RWPE1 (cell line): Measurements from ENCODE around the gene NEU4.
"Not testable (repeated sequence)": the region's sequence is repeated elsewhere in the genome, so short reads cannot be mapped to it uniquely, and the experiment has no call there.

ENCODE experiments used
- CTCF ChIA-PET: fragments of 350-600 bp; sonication (Branson Sonifier 250); formaldehyde crosslinking; extraction: SDS; loops from one replicate; lab custom pipeline; 2021; lab: Yijun Ruan, JAX
- POLR2A ChIA-PET: fragments of 400-600 bp; formaldehyde crosslinking; extraction: SDS; loops from one replicate; lab custom pipeline; 2020; ENCODE audit warnings: antibody characterized with exemption; ENCODE audit not compliant: low non-redundant PET; lab: Yijun Ruan, JAX
- DNase-seq: peaks from one replicate; pipeline ENCODE4 v3.0.0; 2012; ENCODE audit warnings: low spot score
- H3K27ac ChIP-seq: fragments of 450-650 bp; 2 replicates; pipeline ENCODE4 v1.5.1; 2017
- TF ChIP-seq, protein P1 (sequence below): fragments of 450-650 bp; conservative IDR thresholded peaks from 2 replicates; pipeline ENCODE4 v1.5.1; 2017; ENCODE audit warnings: low read depth, mild to moderate bottlenecking

Gene NEU4

GRCh38 chr2:241796610-241797138 is 12.3 kb upstream of the NEU4 start:
- H3K27ac ChIP-seq: no peak overlapping the region
- POLR2A ChIA-PET: no interaction called here
- CTCF ChIA-PET: no interaction called here
- no peak for DNase-seq
- TF ChIP-seq, protein P1, sequence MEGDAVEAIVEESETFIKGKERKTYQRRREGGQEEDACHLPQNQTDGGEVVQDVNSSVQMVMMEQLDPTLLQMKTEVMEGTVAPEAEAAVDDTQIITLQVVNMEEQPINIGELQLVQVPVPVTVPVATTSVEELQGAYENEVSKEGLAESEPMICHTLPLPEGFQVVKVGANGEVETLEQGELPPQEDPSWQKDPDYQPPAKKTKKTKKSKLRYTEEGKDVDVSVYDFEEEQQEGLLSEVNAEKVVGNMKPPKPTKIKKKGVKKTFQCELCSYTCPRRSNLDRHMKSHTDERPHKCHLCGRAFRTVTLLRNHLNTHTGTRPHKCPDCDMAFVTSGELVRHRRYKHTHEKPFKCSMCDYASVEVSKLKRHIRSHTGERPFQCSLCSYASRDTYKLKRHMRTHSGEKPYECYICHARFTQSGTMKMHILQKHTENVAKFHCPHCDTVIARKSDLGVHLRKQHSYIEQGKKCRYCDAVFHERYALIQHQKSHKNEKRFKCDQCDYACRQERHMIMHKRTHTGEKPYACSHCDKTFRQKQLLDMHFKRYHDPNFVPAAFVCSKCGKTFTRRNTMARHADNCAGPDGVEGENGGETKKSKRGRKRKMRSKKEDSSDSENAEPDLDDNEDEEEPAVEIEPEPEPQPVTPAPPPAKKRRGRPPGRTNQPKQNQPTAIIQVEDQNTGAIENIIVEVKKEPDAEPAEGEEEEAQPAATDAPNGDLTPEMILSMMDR: no peak

DNA sequence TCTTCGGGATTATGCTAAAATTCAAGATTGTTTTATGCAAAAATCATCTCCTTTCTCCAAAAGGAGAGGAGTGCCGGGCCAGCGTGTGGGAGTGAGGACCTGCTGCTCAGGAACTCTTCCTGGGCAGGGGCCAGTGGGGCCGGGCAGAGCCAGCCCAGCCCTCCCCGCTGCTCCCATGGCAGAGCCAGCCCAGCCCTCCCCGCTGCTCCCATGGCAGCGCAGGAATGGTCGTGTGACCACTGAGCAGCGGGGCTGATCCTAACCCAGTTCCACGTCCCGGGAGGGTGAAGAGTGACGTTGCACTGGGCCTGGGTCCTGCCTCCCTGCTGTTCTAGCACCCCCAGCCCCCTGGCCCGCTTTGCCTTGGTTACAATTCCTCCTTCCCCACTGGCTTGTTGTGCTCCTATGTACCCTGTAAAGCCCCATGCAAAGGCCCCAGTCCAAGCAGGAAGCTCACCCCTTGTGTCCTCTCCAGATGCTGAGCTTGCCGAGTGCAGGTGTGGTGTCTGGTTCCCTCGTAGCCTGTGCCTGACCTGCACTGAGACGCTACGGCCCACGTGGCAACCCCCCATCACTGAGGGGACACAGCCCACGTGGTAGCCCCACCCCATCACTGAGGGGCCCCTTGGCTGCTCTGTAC is 11.4 kb upstream of the NEU4 start:
- DNase-seq: no peak
- ChIA-PET CTCF (no interaction called here), POLR2A (no interaction called here)
- TF ChIP-seq, protein P1: no peak
- H3K27ac ChIP-seq: no peak overlapping the region

- DNase-seq: no peak
- TF ChIP-seq, protein P1: no peak
- CTCF ChIA-PET: no interaction called here
- H3K27ac ChIP-seq: no peak overlapping the region
- POLR2A ChIA-PET: no interaction called here
Measured at GRCh38 chr2:241798081-241798630, 10.8 kb upstream of the NEU4 start.

- no peak overlapping the region for H3K27ac ChIP-seq
- POLR2A ChIA-PET: no interaction called here
Measured at GRCh38 chr2:241798631-241799521, 10.1 kb upstream of the NEU4 start.

GRCh38 chr2:241799522-241800197 is 9.3 kb upstream of the NEU4 start:
- ChIA-PET POLR2A (no interaction called here), CTCF (no interaction called here)
- H3K27ac ChIP-seq: no peak overlapping the region
- DNase-seq: no peak
- TF ChIP-seq, protein P1: no peak

More at GRCh38 chr2:241798631-241799521, 10.1 kb upstream of the NEU4 start:
- DNase-seq: no peak
- CTCF ChIA-PET: no interaction called here
- TF ChIP-seq, protein P1: no peak

DNA sequence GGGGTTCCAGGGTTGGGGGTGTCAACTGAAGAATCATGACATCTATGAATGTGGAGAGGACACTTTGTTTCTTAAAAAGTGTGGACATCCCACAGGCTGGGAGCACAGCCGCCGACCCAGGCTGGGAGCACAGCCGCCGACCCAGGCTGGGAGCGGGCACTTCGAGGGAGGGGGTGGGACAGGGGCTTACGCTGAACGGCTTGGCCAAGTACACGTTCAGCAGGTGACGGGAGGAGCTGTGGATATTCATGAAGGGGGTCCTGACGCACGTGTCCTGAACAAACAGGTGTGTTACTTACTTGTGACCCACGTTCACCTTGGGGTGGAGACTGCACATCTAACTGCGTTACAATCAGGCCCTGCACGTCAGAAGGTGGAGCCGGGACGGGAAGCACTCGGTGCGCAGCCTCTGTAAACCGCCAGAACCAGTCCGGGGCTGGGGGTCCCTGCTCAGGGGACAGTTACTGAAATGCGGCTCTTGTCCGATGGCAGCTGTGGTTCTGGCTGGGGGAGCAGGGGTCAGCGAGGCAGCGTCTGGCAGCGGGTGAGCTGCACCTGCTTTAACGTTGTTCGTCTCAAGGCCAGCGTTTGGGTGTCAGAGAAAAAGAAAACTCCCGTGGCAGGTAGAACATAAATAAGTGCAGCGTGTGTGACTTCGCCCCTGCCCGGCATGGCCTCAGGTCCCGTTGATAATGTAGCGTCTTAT is 8.6 kb upstream of the NEU4 start:
- CTCF ChIA-PET: interaction anchor here (0.6 kb wide), 1 partner anchor 708 kb away, joined by 3 read pairs; no protein-coding TSS in a partner anchor
- DNase-seq, H3K27ac ChIP-seq, POLR2A ChIA-PET: not testable (repeated sequence)
